AG09319 (cell line): ENCODE results near the gene IVD.

Source experiments
- DNase-seq: peaks from one replicate; pipeline ENCODE4 v3.0.0-alpha.2; 2010; ENCODE audit warnings: low read depth; ENCODE audit errors: extremely low read depth
- TF ChIP-seq, protein P1 (sequence below): IDR thresholded peaks from 2 replicates; pipeline ENCODE4 v1.5.1; 2011; ENCODE audit warnings: low read depth, mild to moderate bottlenecking, inconsistent platforms, low read length, moderate library complexity

Gene IVD

DNA sequence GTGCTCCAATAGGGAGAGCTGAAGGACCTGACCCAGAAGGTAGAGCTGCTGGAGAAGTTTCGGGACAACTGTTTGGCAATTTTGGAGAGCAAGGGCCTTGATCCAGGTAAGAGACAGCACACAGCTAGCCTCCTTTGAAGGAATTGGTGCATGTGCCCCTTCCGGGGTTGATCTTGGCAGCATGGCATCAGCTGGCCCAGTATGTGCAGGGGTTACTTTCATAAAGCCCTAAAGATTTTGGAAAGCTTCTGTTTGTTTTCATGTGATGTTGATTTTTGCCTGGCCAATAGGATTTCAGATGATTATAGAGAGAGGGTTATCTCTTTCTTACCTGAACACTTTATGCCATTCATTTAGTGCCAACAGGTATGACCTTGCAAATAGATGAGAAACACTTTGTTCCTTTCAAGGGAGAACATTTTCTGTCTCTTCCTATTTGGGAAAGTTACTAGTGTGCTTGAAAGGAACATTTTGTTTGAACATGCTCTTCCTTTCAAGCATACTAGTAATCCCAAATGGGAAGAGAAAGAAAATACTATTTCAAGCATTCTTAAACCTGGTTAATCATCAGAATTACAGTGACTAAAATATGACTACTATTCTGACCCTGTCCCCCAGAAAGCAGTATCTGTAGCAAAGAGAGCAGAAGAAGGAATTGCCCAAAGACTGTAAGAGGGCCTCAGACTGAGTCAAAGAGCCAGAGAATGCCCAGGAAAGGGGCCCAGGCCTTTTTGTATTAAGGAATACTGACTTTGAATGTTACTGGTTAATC is 15.6 kb upstream of the IVD start:
- no peak for DNase-seq
- TF ChIP-seq, protein P1, sequence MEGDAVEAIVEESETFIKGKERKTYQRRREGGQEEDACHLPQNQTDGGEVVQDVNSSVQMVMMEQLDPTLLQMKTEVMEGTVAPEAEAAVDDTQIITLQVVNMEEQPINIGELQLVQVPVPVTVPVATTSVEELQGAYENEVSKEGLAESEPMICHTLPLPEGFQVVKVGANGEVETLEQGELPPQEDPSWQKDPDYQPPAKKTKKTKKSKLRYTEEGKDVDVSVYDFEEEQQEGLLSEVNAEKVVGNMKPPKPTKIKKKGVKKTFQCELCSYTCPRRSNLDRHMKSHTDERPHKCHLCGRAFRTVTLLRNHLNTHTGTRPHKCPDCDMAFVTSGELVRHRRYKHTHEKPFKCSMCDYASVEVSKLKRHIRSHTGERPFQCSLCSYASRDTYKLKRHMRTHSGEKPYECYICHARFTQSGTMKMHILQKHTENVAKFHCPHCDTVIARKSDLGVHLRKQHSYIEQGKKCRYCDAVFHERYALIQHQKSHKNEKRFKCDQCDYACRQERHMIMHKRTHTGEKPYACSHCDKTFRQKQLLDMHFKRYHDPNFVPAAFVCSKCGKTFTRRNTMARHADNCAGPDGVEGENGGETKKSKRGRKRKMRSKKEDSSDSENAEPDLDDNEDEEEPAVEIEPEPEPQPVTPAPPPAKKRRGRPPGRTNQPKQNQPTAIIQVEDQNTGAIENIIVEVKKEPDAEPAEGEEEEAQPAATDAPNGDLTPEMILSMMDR, result no peak

DNA sequence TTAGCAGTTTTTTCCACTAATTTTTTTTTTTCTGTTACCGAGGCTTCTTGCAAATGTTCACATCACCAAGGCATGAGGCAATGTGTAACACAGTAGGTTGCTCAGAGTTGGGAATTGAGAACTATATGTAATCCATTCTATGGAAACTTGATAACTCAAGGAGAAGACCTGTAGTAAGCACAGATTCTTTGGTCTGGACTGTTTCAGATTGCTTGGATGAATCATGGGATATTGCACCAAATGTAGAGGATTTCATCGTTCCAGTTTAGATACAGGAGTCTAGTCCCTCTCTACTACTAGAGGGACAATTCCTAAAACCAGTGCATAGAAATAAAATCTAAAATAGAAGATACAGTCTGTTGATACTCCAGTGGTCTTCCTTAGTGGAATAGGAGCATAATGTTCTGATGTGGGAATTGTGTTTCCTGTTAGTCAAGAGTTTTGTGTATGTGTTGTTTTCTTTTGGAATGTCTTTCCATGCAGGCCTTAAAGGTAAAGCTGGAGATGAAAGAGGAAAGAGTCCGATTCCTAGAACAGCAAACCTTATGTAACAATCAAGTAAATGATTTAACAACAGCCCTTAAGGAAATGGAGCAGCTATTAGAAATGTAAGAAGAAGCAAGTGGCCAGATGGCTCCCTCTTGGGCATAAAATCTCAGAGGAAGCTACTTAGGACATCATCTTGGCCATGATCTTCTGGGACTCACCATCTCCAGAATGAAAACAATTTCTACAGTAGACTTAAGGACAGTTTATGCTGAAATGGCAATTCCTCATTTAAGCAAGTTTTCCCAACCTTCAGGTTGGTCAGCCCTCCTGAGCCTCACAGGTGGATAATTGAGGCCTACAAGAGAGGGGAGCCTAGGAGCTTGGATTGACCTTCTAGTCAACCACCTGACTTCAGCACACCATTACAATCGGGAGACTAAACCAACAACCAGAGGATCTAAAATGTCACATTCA is 12.3 kb upstream of the IVD start:
- TF ChIP-seq, protein P1, result no peak
- peak; percentile 18 for DNase-seq

DNA sequence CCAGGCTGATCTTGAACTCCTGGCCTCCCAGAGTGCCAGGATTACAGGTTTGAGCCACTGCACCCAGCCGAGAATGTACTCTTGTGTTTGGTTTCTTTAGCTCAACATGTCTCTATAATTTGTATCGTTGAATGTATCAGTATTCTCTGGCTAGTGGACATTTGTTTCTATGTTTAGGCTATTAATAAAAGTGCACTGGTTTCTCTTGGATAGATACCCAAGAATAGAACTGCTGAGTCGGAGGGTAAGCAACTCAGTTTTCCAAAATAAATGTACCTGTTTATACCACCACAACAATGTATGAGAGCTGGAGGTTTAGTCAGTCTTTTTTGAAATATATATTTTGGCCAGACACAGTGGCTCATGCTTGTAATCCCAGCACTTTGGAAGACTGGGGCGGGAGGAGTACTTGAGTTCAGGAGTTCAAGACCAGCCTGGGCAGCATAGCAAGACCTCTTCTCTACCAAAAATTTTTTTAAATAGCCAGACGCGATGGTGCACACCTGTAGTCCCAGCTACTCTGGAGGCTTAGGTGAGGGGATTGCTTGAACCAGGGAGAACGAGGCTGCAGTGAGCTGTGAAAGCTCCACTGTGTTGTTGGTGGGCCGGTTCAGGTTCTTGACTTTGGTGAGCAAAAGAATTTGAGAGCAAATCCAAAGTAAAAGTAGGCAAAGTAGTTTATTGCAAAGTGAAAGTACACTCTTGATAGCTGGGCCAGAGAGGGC is 7.7 kb upstream of the IVD start:
- no peak for DNase-seq
- TF ChIP-seq, protein P1, result no peak

DNA sequence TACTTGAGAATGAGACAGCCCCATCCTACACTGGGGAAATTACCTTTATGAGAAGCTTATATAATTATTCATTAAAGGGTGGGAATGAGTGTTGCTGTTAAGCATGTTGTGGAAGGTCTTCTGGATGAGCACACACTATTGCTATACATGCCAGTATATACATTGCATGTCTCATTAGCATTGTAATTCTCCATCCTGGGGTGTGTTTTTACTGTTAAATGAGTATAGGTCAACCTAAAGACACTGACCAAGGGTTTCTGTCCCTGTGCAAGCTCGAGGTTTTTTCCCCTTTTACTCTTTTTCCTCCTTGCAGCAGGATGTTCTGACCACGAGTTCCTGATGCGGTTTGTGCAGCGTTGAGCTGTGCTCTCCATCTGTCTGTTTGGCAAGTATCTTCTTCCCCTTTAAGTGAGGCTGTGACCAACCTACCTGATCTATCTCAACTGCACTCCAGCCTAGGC is 7.2 kb upstream of the IVD start:
- TF ChIP-seq, protein P1, result no peak
- no peak for DNase-seq

DNA sequence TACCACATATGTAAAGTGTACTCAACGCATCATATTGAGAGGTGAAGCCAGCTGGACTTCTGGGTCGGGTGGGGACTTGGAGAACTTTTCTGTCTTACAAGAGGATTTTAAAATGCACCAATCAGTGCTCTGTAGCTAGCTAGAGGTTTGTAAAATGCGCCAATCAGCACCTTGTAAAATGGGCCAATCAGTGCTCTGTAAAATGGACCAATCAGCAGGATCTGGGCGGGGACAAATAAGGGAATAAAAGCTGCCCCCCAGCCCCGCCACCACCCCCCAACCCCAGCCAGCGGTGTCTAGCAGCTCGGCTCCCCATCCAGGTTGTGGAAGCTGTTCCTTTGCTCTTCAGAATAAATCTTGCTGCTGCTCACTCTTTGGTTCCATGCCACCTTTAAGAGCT is 6.2 kb upstream of the IVD start:
- DNase-seq, result no peak
- TF ChIP-seq, protein P1, result no peak

DNA sequence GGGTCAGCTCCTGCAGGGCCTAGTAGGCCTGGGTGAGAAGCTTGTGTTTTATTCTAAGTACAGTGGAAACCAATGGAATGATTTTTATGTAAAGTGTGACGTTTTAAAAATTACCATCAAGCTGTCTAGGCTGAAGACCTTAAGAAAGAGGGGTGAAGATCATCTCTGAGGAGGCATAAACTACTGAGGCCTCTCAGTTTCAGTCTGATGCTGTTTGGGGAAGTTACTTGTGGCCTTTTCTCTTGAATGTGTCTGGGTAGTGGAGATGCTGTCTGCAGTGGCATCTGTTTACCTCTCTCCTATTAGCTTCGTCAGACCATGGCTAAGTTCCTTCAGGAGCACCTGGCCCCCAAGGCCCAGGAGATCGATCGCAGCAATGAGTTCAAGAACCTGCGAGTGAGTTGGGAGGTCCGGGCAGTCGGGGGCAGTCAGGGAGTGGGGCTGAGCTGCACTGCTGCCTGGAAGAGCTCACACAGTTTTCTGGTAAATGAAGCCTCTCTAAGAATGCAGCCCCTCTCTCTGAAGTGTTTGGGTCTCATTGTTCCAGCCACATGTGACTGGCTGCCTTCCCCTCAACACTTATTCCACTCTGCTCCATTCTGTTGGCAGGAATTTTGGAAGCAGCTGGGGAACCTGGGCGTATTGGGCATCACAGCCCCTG is 1.9 kb downstream of the IVD start:
- no peak for DNase-seq
- TF ChIP-seq, protein P1, result no peak
